WTC11 (cell line): Measurements from ENCODE around the gene TTC33. TPM values are rescaled to one million over a fixed set of nuclear protein-coding genes. Genes with fewer than 3 reads are reported as not detected.

Experiments used
- ATAC-seq: fragments of 200-7000 bp; cut with Tn5 transposase; 2 replicates; pipeline ENCODE4 v1.10.0; 2021; ENCODE audit warnings: mild to moderate bottlenecking, moderate library complexity
- CTCF ChIA-PET: fragments of 300-600 bp; sonication (Branson Sonifier 250); formaldehyde crosslinking; loops from one replicate; lab custom pipeline; 2021; ENCODE audit warnings: antibody characterized with exemption; lab: Charles Lee
- POLR2A ChIA-PET: fragments of 350-600 bp; sonication (Branson Sonifier 250); formaldehyde crosslinking; loops from one replicate; lab custom pipeline; 2021; ENCODE audit warnings: antibody characterized with exemption; lab: Charles Lee
- DNase-seq: peaks from one replicate; pipeline ENCODE4 v3.0.0; 2021; ENCODE audit warnings: low spot score
- H3K27ac Mint-ChIP-seq: 2 replicates; pipeline ENCODE4 v1.8.0; 2021; ENCODE audit warnings: mixed read lengths
- H3K27me3 Mint-ChIP-seq: 2 replicates; pipeline ENCODE4 v1.8.0; 2021; ENCODE audit warnings: low read depth, mild to moderate bottlenecking, moderate library complexity, mixed read lengths
- H3K36me3 Mint-ChIP-seq: 2 replicates; pipeline ENCODE4 v1.8.0; 2021; ENCODE audit warnings: mixed read lengths
- H3K4me1 Mint-ChIP-seq: 2 replicates; pipeline ENCODE4 v1.8.0; 2022; ENCODE audit warnings: mixed read lengths
- H3K4me3 Mint-ChIP-seq: 2 replicates; pipeline ENCODE4 v1.8.0; 2021; ENCODE audit warnings: mild to moderate bottlenecking, moderate library complexity, mixed read lengths
- H3K9me3 Mint-ChIP-seq: 2 replicates; pipeline ENCODE4 v1.8.0; 2021; ENCODE audit warnings: mixed read lengths
- CBFB ChIP-seq: sonication (generic); formaldehyde crosslinking; IDR thresholded peaks from 2 replicates; pipeline ENCODE4 v1.8.1; 2022; ENCODE audit warnings: mild to moderate bottlenecking, low read depth, missing genetic modification reagents
- E2F1 ChIP-seq: sonication (generic); formaldehyde crosslinking; IDR thresholded peaks from 2 replicates; pipeline ENCODE4 v1.8.0; 2022; ENCODE audit warnings: mild to moderate bottlenecking, missing genetic modification reagents
- E2F5 ChIP-seq: sonication (generic); formaldehyde crosslinking; IDR thresholded peaks from 2 replicates; pipeline ENCODE4 v1.8.1; 2022; ENCODE audit warnings: mild to moderate bottlenecking, moderate library complexity, missing genetic modification reagents
- FOXP1 ChIP-seq: sonication (generic); formaldehyde crosslinking; IDR thresholded peaks from 2 replicates; pipeline ENCODE4 v1.8.0; 2022; ENCODE audit warnings: missing genetic modification reagents, mild to moderate bottlenecking, moderate library complexity, borderline replicate concordance
- HMGA2 ChIP-seq: fragments of 250-450 bp; sonication (Bioruptor Pico); IDR thresholded peaks from 2 replicates; pipeline ENCODE4 v1.4.0; 2021; ENCODE audit warnings: mild to moderate bottlenecking, moderate library complexity
- HMGXB4 ChIP-seq: sonication (generic); formaldehyde crosslinking; IDR thresholded peaks from 2 replicates; pipeline ENCODE4 v1.8.1; 2023; ENCODE audit warnings: mild to moderate bottlenecking, moderate library complexity, missing genetic modification reagents
- IRF1 ChIP-seq: sonication (generic); formaldehyde crosslinking; IDR thresholded peaks from 2 replicates; pipeline ENCODE4 v1.8.0; 2023; ENCODE audit warnings: missing genetic modification reagents
- KAT7 ChIP-seq: sonication (generic); formaldehyde crosslinking; IDR thresholded peaks from 2 replicates; pipeline ENCODE4 v1.8.1; 2023; ENCODE audit warnings: missing genetic modification reagents, mild to moderate bottlenecking, borderline replicate concordance
- MAX ChIP-seq: sonication (generic); formaldehyde crosslinking; IDR thresholded peaks from 2 replicates; pipeline ENCODE4 v1.8.0; 2022; ENCODE audit warnings: mild to moderate bottlenecking, missing genetic modification reagents
- MXD4 ChIP-seq: fragments of 250-450 bp; sonication (Bioruptor Pico); IDR thresholded peaks from 2 replicates; pipeline ENCODE4 v1.8.0; 2021; ENCODE audit warnings: mild to moderate bottlenecking, moderate library complexity, borderline replicate concordance
- NR1H2 ChIP-seq: sonication (generic); formaldehyde crosslinking; IDR thresholded peaks from 2 replicates; pipeline ENCODE4 v1.9.0; 2021; ENCODE audit warnings: mild to moderate bottlenecking, moderate library complexity, missing genetic modification reagents
- SP1 ChIP-seq: sonication (generic); formaldehyde crosslinking; conservative IDR thresholded peaks from 2 replicates; pipeline ENCODE4 v1.8.1; 2022; ENCODE audit warnings: missing genetic modification reagents
- TEAD1 ChIP-seq: sonication (generic); formaldehyde crosslinking; IDR thresholded peaks from 2 replicates; pipeline ENCODE4 v1.8.0; 2022; ENCODE audit warnings: mild to moderate bottlenecking, missing genetic modification reagents
- TEAD4 ChIP-seq: sonication (generic); formaldehyde crosslinking; IDR thresholded peaks from 2 replicates; pipeline ENCODE4 v1.8.0; 2022; ENCODE audit warnings: mild to moderate bottlenecking, missing genetic modification reagents
- TP53 ChIP-seq: sonication (generic); formaldehyde crosslinking; IDR thresholded peaks from 2 replicates; pipeline ENCODE4 v1.8.1; 2023; ENCODE audit warnings: mild to moderate bottlenecking, missing genetic modification reagents
- USF1 ChIP-seq: sonication (generic); formaldehyde crosslinking; IDR thresholded peaks from 2 replicates; pipeline ENCODE4 v1.8.0; 2022; ENCODE audit warnings: mild to moderate bottlenecking, missing genetic modification reagents
- ZBTB21 ChIP-seq: sonication (generic); formaldehyde crosslinking; IDR thresholded peaks from 2 replicates; pipeline ENCODE4 v1.8.1; 2023; ENCODE audit warnings: mild to moderate bottlenecking, missing genetic modification reagents, borderline replicate concordance
- ZNF317 ChIP-seq: sonication (generic); formaldehyde crosslinking; IDR thresholded peaks from 2 replicates; pipeline ENCODE4 v1.8.1; 2023; ENCODE audit warnings: low read depth, mild to moderate bottlenecking, moderate library complexity, missing genetic modification reagents, borderline replicate concordance
- ZNF396 ChIP-seq: fragments of 250-450 bp; sonication (Bioruptor Pico); IDR thresholded peaks from 2 replicates; pipeline ENCODE4 v1.8.0; 2021; ENCODE audit warnings: mild to moderate bottlenecking, moderate library complexity, borderline replicate concordance
- ZNF423 ChIP-seq: fragments of 250-450 bp; sonication (Bioruptor Pico); IDR thresholded peaks from 2 replicates; pipeline ENCODE4 v2.1.2; 2022; ENCODE audit warnings: mild to moderate bottlenecking, moderate library complexity
- ZNF532 ChIP-seq: fragments of 250-450 bp; sonication (Bioruptor Pico); IDR thresholded peaks from 2 replicates; pipeline ENCODE4 v1.9.0; 2021; ENCODE audit warnings: mild to moderate bottlenecking, borderline replicate concordance
- ZNF671 ChIP-seq: fragments of 250-450 bp; sonication (Bioruptor Pico); IDR thresholded peaks from 2 replicates; pipeline ENCODE4 v1.8.0; 2021; ENCODE audit warnings: mild to moderate bottlenecking
- total RNA-seq: library from RNA; stranded (reverse); gene quantifications from 3 replicates; pipeline ENCODE4 v1.2.3, GENCODE V29; 2021

TTC33 gene
- total RNA-seq, 1 experiment from 2014 or later = 9.2 TPM

GRCh38 chr5:40694433-40694832 is 61.3 kb downstream of the TTC33 start:
- Mint-ChIP-seq H3K36me3 (peaks cover 3% of the 10 kb centered on the region), H3K9me3 (peaks cover 17% of the 10 kb centered on the region), H3K27me3 (no peaks in the 10 kb centered on the region), H3K4me1 (no peaks in the 10 kb centered on the region), H3K27ac (no peak overlapping the region), H3K4me3 (no peak overlapping the region)
- CTCF ChIA-PET = no interaction called here
- ATAC-seq = no peak
- DNase-seq = no peak
- TF ChIP-seq MXD4 (CRISPR knock-in tag) (no peak), SP1 (CRISPR knock-in tag) (no peak), USF1 (no peak), CBFB (no peak), ZNF423 (CRISPR knock-in tag) (no peak), TP53 (CRISPR knock-in tag) (no peak)
- POLR2A ChIA-PET = no interaction called here

- Mint-ChIP-seq H3K4me3 (no peak overlapping the region), H3K27me3 (no peaks in the 10 kb centered on the region), H3K4me1 (no peaks in the 10 kb centered on the region), H3K36me3 (peaks cover 3% of the 10 kb centered on the region), H3K9me3 (peaks cover 17% of the 10 kb centered on the region), H3K27ac (no peak overlapping the region)
- DNase-seq (no peak), ATAC-seq (no peak)
- ChIA-PET POLR2A (no interaction called here), CTCF (no interaction called here)
- TF ChIP-seq KAT7 (CRISPR knock-in tag) (no peak), HMGXB4 (CRISPR knock-in tag) (no peak), E2F5 (no peak), HMGA2 (CRISPR knock-in tag) (no peak), IRF1 (CRISPR knock-in tag) (no peak), TEAD4 (CRISPR knock-in tag) (no peak), ZNF671 (CRISPR knock-in tag) (no peak), E2F1 (CRISPR knock-in tag) (no peak), TEAD1 (CRISPR knock-in tag) (no peak), ZNF396 (no peak), ZBTB21 (no peak), ZNF317 (no peak)
Observed at GRCh38 chr5:40691894-40692293, 63.9 kb downstream of the TTC33 start.

- ATAC-seq (no peak), DNase-seq (no peak)
- Mint-ChIP-seq H3K27ac (no peak overlapping the region), H3K4me3 (no peak overlapping the region), H3K4me1 (no peaks in the 10 kb centered on the region), H3K27me3 (peaks cover under 1% of the 10 kb centered on the region; the same call in 1 of the 2 replicates), H3K9me3 (peaks cover 8% of the 10 kb centered on the region), H3K36me3 (peaks cover 3% of the 10 kb centered on the region)
- ChIA-PET POLR2A (no interaction called here), CTCF (interaction anchor here (0.6 kb wide), 1 partner anchor 45 kb away, joined by 3 read pairs; no protein-coding TSS in a partner anchor)
- TF ChIP-seq FOXP1 (CRISPR knock-in tag) (no peak), HMGA2 (CRISPR knock-in tag) (no peak), NR1H2 (CRISPR knock-in tag) (no peak), ZNF532 (CRISPR knock-in tag) (no peak), MAX (CRISPR knock-in tag) (no peak), ZNF317 (no peak)
Observed at GRCh38 chr5:40690267-40690666, 65.5 kb downstream of the TTC33 start.
